ENCODE data around the gene ZCCHC8.
A peak's percentile ranks its signal among the peaks of the same experiment; 100 is the strongest.
"Not testable (repeated sequence)": the region's sequence is repeated elsewhere in the genome, so short reads cannot be mapped to it uniquely, and the experiment has no call there.

The ZCCHC8 gene

DNA sequence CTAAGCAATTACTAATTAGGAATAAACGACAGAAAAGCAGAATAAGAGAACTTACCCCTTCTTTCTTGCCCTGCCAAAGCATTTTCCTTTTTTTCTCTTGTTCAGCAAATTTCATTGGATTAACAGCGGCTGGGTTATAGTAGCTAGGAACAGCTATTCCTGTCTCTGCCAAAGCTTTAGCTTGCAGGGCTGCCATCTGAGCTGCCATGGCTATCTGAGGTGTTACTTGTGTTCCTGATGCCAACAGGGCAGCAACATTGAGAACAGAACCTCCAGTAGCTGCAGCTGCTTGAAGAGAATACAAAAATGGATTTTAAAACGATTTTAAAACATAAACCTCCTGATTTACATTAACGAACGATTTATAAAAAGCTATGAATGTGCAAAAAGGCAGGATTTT is 7.4 kb upstream of the ZCCHC8 start:
- no peak for DNase-seq (ENCODE audit: low read depth)

DNA sequence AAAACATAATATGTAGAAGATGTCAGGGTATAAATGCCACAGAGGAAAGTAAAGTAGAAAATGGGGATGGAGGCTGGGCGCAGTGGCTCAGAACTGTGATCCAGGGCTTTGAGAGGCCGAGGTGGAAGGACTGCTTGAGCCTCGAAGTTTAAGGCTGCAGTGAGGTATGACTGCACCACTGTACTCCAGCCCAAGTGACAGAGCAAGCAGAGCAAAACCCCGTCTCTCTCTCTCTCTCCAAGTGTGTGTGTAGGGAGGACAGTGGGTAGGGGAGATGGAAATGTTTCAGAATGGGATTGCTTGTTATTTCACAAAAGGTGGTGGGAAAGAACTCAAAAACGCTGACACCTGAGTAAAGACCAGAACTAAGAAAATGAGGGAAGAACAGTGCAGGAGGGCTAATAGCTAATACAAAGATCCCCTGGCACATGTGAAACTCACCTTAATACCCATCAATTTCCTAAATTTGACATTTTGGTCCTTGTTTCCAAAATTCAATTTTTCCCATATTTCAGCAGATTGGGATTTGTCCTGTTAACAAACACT is 5.7 kb upstream of the ZCCHC8 start:
- no peak for DNase-seq (ENCODE audit: low read depth)

DNA sequence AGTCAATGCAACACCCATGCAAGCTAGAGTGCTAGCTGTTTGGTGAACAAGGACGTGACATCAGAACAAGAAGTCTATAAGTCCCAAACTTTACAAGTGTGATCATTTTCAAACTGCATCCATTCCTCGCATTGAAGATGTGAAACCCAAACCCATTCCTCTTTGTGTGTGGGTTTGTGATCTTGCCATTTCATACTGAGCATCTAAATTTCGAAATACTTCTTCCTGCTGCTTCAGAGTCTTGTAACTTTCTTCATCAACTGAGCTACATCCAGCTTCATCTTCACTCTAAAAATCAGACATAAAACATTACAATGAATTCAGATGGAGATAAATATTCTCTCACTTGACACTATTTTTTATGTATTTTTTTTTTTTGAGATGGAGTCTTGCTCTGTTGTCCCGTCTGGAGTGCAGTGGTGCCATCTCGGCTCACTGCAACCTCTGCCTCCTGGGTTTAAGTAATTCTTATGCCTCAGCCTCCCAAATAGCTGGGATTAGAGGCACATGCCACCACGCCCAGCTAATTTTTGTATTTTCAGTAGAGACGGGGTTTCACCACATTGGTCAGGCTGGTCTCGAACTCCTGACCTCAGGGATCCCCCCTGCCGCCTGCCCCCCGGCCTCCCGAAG is 4.8 kb upstream of the ZCCHC8 start:
- no peak for DNase-seq (ENCODE audit: low read depth)

DNA sequence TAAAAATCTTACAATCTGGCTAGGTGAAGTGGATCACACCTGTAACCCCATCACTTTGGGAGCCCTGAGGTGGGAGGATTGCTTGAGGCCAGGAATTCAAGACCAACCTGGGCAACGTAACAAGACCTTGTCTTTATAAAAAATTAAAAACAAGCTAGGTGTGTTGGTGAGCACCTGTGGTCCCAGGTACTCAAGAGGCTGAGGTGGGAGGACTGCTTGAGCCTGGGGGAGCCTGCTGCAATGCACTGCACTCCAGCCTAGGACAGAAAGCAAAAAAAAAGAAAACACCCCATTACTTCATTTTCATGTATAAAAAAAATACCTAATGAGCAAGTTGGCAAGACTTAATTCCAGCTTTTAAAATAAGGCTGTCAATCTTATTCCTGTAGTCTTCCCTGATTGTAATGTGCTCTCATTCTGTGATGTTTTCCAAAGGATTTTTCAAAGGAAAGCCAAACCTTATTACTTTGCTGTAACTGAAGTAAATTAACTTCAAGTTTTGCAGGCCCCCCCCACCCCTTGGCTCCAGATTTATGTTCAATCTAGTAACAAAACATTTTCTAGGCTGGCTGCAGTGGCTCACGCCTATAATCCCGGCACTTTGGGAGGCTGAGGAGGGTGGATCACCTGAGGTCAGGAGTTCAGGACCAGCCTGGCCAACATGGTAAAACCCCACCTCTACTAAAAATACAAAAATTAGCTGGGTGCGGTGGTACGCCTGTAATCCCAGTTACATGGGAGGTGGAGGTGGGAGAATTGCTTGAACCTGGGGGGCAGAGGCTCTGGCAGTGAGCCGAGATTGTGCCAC is 3.3 kb upstream of the ZCCHC8 start:
- no peak for DNase-seq (ENCODE audit: low read depth)

DNA sequence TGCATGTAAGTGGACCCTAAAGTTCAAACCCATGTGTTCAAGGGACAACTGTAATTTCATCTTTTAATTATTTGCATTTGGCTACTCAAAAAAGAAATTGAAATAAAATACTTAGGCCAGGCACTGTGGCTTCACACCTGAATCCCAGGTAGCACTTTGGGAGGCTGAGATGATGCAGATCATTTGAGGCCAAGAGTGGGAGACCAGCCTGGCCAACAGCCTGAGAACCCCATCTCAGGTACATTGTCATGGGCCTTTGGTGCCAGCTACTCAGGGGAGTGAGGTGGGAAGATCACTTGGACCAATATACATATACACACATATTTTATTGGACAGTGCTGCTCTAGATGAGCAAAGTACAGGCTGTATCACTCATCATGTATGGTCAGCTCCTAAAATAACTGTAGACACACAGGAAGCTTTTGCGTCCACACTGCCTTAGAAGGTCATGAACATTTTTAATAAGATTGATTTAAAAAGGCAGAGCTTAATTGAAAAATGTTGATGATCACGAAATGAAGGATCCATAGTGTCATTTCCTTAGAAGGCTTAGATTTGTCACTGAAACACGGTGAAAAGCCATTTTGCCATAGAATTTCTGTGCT is 2.5 kb upstream of the ZCCHC8 start:
- no peak for DNase-seq (ENCODE audit: low read depth)

DNA sequence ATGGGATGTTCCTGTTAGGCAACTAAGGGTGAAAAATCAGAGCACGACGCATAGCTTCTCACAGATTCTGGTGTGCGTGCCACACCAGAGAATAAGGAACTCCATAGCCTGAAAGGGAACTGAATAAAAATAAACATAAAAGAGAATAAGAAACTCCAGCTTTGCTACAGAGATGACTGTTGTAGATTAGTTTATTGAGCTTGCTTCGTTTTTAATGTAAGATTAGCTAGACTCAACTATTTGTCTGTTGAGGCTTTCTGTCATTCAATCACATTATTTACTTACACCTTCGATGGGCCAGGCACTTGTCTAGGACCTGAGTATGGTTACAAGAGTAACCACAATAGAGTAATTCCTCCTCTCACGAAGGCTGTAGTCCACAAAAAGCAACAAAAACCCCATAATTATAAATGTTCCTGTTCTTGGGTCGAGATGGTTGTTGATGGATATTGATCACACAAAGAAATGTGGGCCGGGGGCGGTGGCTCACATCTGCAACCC is 807 bp upstream of the ZCCHC8 start:
- no peak for DNase-seq (ENCODE audit: low read depth)

DNA sequence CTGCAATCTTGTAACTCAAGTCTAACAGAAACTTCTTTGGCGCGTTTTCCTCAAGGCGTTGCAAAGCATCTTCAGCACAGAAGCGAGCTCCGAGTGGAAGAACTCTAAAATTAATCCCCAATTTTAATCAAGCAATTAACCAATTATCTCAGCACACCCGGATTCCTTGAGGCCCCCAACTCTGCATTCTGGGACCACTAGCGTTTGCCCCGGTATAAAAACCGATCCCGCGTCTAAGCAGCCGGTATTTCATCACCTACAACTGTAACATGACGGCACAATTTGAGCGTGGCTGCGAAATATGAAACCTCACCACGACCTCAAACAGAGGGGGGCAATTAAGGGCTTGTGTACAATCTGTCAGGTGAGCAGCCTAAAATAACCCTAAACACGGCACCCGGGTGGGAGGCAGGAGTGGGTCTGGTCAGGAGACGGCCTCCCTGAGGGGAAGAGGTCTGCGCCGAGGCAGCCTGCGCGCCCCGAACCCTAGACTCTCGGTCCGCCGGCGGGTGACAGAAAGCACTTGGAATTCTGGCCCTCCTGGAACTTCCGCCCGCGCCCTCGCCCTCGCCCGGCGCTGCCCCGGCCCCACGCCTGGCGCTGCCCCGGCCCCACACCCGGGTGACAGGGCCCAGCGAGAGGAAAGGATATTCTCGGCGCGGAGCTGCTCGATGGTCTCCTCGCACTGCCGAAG is 594 bp downstream of the ZCCHC8 start:
- peak; percentile 8 for DNase-seq (ENCODE audit: low read depth)

DNA sequence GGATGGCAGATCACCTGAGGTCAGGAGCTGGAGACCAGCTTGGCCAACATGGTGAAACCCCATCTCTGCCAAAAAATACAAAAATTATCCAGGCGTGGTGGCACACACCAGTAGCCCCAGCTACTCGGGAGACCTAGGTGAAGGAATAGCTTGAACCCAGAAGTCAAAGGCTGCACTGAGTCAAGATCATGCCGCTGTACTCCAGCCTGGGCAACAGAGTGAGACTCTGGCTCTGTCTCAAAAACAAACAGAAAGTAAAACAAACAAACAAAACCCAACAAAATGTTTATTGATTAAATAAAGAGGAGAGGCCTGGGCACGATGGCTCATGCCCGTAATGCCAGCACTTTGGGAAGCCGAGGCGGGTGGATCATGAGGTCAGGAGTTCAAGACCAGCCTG is 5.5 kb downstream of the ZCCHC8 start:
- DNase-seq (ENCODE audit: low read depth), result no peak

DNA sequence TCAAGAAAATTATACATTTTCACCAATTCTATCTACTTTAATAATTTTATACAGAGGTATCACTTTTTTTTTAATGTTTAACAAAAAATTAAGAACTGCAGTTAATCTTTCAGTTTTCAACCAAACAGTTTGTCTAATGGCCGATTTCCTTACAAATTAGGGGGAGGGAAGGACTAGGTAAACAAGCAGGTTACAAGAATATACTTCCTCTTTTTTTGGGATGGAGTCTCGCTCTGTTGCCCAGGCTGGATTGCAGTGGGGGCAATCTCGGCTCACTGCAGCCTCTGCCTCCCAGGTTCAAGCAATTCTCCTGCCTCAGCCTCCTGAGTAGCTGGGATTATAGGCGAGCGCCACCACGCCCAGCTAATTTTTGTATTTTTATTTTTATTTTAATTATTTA is 7.5 kb downstream of the ZCCHC8 start:
- DNase-seq (ENCODE audit: low read depth), result not testable (repeated sequence)

DNA sequence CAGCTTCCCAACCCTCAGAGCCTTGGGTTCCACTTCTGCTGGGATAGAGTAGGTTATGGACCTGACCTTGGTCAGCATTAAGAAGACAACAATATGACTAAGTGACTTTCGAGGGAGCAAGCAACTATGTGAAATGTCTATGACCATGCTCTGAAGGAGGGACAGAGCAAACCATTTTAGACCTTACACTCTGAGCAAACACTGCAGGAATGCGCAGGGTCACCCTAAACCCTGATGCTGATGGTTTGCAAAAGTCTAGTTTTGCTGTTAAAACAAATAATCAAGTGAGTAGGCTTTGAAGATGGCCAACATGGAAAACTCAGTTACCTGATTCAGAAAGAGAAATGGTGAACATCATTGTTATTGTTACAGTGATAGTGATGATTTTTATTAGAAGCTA is 8.7 kb downstream of the ZCCHC8 start:
- no peak for DNase-seq (ENCODE audit: low read depth)

DNA sequence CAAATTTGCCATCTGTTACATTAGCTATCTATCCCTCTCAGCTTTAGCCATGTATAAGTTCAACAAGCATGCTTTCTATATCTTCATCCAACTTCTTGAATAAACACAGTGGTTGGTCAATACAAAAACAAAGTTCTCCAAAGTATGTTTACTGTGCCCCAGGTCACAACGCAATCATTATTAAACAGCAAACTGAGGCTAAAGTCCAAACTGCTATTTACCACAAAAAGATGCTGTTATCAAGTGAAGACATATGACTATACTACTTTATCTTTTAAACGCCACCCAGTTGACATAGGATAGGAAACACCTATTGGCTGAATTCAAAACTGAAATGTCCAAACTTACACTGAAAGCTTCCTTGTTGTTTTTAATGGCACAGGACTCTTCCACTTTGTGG is 11.7 kb downstream of the ZCCHC8 start:
- DNase-seq (ENCODE audit: low read depth), result no peak

DNA sequence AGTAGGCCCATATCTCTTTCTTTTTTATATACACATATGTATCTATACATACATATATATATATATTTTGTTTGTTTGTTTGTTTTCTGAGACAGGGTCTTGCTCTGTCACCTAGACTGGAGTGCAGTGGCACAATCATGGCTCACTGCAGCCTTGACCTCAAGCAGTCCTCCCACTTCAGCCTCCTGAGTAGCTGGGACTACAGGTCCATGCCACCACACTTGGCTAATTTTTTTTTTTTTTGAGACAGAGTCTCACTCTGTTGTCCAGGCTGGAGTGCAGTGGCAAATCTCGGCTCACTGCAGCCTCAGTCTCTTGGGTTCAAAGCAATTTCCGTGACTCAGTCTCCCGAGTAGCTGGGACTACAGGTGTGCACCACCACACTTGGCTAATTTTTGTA is 12.9 kb downstream of the ZCCHC8 start:
- not testable (repeated sequence) for DNase-seq (ENCODE audit: low read depth)

DNA sequence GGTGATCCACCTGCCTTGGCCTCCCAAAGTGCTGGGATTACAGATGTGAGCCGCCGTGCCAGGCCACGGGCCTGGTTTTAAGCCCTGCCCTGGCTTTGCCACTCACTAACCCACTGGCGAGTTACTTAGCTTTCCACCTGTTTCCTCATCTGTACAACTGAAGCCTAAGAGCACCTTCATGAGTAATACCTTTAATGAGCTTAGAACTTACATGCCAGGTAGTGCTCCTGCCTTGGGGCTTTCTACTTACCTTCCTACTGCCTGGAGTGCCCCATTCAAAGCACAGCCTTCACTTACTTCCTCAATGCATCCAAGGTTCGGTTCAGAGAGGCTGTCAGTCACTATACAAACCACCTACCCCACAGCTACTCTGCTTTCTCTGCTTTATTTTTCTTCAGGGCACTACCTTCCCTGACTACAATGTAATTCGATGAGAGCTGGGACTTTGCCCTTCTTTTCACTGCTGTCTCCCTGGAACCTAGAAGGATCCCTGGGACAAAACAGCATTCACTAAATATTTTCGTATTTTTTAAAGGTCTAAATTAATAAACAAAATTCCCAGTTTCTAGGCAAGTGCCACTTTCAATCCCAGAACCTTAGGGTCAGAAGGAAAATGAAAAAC is 13.8 kb downstream of the ZCCHC8 start:
- DNase-seq (ENCODE audit: low read depth), result no peak

DNA sequence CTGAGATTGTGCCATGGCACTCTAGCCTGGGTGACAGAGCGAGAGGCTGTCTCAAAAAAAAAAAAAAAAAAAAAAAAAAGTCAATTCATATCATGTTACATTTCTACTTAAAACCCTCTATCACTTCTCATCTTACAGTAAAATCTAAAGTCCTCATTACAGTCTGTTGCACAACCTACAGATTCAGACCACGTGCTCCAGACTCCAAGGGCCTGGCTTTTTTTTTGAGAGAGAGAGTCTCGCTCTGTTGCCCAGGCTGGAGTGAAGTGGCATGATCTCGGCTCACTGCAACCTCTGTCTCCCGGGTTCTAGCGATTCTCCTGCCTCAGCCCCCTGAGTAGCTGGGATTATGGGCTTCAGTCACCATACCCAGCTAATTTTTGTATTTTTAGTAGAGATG is 14.4 kb downstream of the ZCCHC8 start:
- not testable (repeated sequence) for DNase-seq (ENCODE audit: low read depth)

DNA sequence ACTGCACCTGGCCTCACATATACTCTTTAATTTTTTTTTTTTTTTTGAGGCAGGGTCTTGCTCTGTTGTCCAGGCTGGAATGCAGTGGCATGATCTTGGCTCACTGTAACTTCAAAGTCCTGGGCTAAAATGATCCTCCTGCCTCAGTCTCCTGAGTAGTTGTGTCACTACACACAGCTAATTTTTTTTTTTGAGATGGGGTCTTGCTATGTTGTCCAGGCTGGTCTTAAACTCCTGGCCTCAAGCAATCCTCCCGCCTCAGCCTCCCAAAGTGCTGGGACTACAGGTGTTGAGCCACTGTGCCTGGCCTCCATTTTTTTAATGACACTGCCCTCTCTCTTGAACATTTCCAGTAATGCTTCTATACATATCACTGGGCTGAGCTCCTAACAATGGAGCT is 16.3 kb downstream of the ZCCHC8 start:
- DNase-seq (ENCODE audit: low read depth), result not testable (repeated sequence)

DNA sequence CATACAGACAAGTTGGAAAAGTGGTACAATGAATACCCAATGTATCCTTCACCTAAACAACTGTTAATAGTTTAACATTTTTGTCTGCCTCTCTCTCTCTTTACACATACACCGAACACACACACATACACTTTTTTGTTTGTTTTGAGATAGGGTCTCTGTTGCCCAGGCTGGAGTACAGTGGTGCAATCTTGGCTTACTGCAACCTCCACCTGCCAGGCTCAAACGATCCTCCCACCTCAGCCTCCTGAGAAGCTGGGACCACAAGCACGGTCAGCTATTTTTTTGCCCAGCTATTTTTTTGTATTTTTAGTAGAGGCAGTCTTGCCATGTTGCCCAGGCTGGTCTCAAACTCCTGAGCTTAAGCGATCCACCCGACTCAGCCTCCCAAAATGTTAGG is 16.8 kb downstream of the ZCCHC8 start:
- DNase-seq (ENCODE audit: low read depth), result no peak

DNA sequence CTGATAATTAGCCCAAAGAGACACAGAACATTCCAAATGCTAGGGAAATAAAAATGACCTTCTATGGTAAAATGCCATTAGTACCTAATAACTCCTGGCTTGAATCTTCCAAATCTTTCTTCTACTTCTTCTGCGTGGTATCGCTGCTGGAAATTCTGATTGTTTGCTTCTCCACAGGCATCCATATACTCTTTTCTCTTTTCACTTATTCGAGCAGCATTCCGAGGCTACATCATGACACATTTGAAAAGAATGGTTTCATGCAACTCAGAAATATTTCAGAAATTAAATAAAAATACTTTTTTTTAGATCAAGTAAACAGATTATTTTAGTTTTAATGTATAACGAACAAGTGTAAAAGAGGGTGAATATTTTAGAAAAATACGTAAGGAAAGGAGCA is 18.9 kb downstream of the ZCCHC8 start:
- no peak for DNase-seq (ENCODE audit: low read depth)

DNA sequence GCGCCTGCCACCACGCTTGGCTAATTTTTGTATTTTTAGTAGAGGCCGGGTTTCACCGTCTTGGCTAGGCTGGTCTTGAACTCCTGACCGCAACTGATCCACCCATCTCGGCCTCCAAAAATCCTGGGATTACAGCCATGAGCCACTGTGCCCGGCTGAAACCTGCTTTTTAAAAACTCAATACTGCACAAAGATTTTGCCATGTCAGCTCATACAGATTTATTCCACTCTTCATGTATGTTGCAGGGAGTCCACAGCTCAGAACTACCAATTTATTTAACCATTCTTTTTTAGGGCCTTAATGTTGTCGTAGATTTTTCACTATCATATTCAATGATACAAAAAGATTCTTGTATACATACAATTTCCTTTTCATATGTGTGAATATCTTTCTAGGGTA is 20.0 kb downstream of the ZCCHC8 start:
- no peak for DNase-seq (ENCODE audit: low read depth)

DNA sequence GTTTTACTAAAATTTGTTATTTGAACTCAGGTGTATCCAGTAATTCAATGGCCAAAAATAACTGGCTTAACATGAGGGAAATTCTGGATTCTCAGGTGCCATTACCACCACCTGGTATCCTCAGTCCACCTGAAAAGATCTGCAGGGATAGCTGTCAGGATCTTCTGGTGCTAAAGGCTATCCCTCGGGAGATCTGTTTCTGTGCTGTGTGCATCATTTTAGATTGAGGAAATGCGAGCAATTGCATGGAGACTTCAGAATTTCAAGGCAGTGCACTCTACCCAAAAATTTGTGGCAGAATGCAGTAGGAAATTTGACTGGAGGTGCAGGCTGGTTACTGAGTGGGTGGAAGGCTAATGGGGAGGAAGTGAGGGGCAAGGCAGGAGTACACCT is 26.4 kb downstream of the ZCCHC8 start:
- DNase-seq (ENCODE audit: low read depth), result no peak

DNA sequence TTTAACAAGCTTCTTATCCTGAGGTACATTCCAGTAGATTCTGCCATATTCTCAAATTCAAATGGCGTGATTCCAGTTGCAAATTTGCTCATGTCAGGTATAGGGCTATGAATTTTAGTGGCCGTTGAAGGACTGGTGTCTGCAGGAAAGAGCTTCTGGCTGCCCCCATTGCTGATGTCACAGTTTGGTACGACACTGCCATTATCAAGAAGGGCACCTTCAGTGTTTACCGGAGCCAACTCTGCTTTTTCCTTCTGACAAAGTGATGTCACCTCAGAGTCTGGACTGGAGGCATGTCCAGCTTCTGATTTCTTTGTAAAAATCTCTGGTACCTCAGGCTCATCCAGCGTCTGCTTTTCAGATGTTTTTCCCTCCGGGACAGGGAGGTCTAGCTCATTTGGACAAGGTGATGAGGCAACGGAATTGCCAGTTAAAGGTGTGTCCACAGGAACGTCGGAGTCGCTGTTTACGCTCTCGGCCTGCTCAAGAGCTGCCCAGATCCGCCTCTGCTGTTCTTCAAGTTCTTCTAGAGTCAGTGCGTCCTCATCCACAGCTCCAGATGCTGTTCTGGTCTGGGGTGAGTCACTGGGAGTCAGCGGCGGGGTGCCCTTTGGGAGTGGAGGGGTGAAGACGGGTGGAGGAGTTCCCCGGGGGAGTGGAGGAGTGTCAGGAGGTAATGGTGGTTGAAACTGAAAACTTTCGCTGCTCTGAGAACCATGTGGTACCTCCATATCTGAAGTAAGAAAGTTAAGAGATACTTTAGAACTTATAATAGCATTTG is 27.0 kb downstream of the ZCCHC8 start:
- DNase-seq (ENCODE audit: low read depth), result no peak

Data from stimulated activated CD4-positive, alpha-beta T cell treated with anti-CD3 and anti-CD28 coated beads, Interleukin-2, amount 100 ng/mL, for 4 hours (primary cell).